K562 (cell line): Measurements from ENCODE around the gene UBE2H. TPM values are rescaled to one million over a fixed set of nuclear protein-coding genes. Genes with fewer than 3 reads are reported as not detected.
A peak's percentile ranks its signal among the peaks of the same experiment; 100 is the strongest.

Source experiments
- CHCHD3 ChIP-seq: fragments of 250-450 bp; sonication (Bioruptor Pico); IDR thresholded peaks from 2 replicates; pipeline ENCODE4 v2.1.2; 2022; ENCODE audit warnings: mild to moderate bottlenecking
- FIP1L1 ChIP-seq: fragments of 200-400 bp; formaldehyde crosslinking; IDR thresholded peaks from 2 replicates; pipeline ENCODE4 v1.6.1; 2018; ENCODE audit warnings: mild to moderate bottlenecking, low read depth, low read length; ENCODE audit not compliant: poor library complexity, severe bottlenecking
- HNRNPL ChIP-seq: fragments of 200-400 bp; formaldehyde crosslinking; IDR thresholded peaks from 2 replicates; pipeline ENCODE4 v1.6.1; 2017; ENCODE audit warnings: low read depth, mild to moderate bottlenecking, low read length
- HSF4 ChIP-seq: fragments of 250-450 bp; sonication (Bioruptor Pico); IDR thresholded peaks from 2 replicates; pipeline ENCODE4 v2.1.2; 2022; ENCODE audit warnings: mild to moderate bottlenecking, moderate library complexity, borderline replicate concordance
- KDM2B ChIP-seq: fragments of 250-450 bp; sonication (Bioruptor Pico); IDR thresholded peaks from 2 replicates; pipeline ENCODE4 v1.8.0; 2021; ENCODE audit warnings: mild to moderate bottlenecking, moderate library complexity
- KLF6 ChIP-seq: fragments of 250-450 bp; sonication (Bioruptor Pico); IDR thresholded peaks from 2 replicates; pipeline ENCODE4 v1.4.0; 2020; ENCODE audit warnings: mild to moderate bottlenecking, moderate library complexity, borderline replicate concordance
- PHF20 ChIP-seq: fragments of 450-650 bp; IDR thresholded peaks from 2 replicates; pipeline ENCODE4 v1.6.1; 2018; ENCODE audit not compliant: partially characterized antibody
- PTRF ChIP-seq: fragments of 450-650 bp; IDR thresholded peaks from 2 replicates; pipeline ENCODE4 v1.6.1; 2016; ENCODE audit warnings: mild to moderate bottlenecking, missing genetic modification characterization, missing compliant biosample characterization
- SP1 ChIP-seq: sonication (generic); formaldehyde crosslinking; IDR thresholded peaks from 2 replicates; pipeline ENCODE4 v1.8.1; 2022; ENCODE audit warnings: mild to moderate bottlenecking, missing genetic modification reagents
- TCF7 ChIP-seq: sonication (generic); IDR thresholded peaks from 2 replicates; pipeline ENCODE4 v1.6.1; 2016; ENCODE audit warnings: antibody characterized with exemption, borderline replicate concordance
- ZBTB17 ChIP-seq: fragments of 450-650 bp; formaldehyde crosslinking; IDR thresholded peaks from 2 replicates; pipeline ENCODE4 v1.4.0; 2020; ENCODE audit warnings: mild to moderate bottlenecking
- polyA plus RNA-seq, 8 experiments: library from polyadenylated mRNA; depleted of rRNA in 4 of 8; stranded (reverse) in 5 of 8; unstranded in 3 of 8; fragments of >200 nt; fragmentation: Nextera tagmentation in 2 of 8; fragmentation: Illumina TruSeq in 1 of 8; extraction: Ambion mirVana in 2 of 8; extraction: Trizol in 1 of 8; gene quantifications; 2 replicates each; pipeline versions ENCODE4 v1.2.1 to v1.2.3, GENCODE V29; 2011 to 2014; ENCODE audit warnings: inconsistent platforms in 1 of 8, missing spikeins in 1 of 8
- total RNA-seq, 7 experiments: library from RNA; depleted of rRNA in 6 of 7; stranded (reverse); fragments of >200 nt in 6 of 7; fragmentation: Illumina TruSeq in 2 of 7; extraction: Trizol in 2 of 7; gene quantifications; 2 replicates each; pipeline versions ENCODE4 v1.2.1 to v1.2.3, GENCODE V29; 2011 to 2021; ENCODE audit warnings: low replicate concordance in 1 of 7
- TF ChIP-seq, protein P1 (sequence below): sonication (generic); formaldehyde crosslinking; IDR thresholded peaks from 2 replicates; pipeline ENCODE4 v1.8.1; 2023; ENCODE audit warnings: mild to moderate bottlenecking, missing genetic modification reagents
- TF ChIP-seq, protein P2 (sequence below): sonication (generic); formaldehyde crosslinking; IDR thresholded peaks from 2 replicates; pipeline ENCODE4 v1.8.0; 2022; ENCODE audit warnings: missing genetic modification reagents, mild to moderate bottlenecking, moderate library complexity, borderline replicate concordance
- TF ChIP-seq, protein P3 (sequence below), 2 experiments: fragments of 450-650 bp; IDR thresholded peaks; 2 replicates each; pipeline ENCODE4 v1.6.1; 2016
- TF ChIP-seq, protein P4 (sequence below): fragments of 200-800 bp; sonication (Bioruptor generic); IDR thresholded peaks from 2 replicates; pipeline ENCODE4 v1.6.1; 2017; ENCODE audit warnings: missing genetic modification characterization, missing compliant biosample characterization
- TF ChIP-seq, protein P5 (sequence below): fragments of 450-650 bp; formaldehyde crosslinking; IDR thresholded peaks from 2 replicates; pipeline ENCODE4 v1.4.0; 2022; ENCODE audit warnings: mild to moderate bottlenecking, moderate library complexity
- TF ChIP-seq, protein P6 (sequence below): fragments of 250-450 bp; sonication (Bioruptor Pico); IDR thresholded peaks from 2 replicates; pipeline ENCODE4 v1.5.0; 2020; ENCODE audit warnings: mild to moderate bottlenecking, borderline replicate concordance

The UBE2H gene
- total and polyA plus RNA-seq, 9 of the 15 experiments (the other 6 are each of a cell fraction or from before 2014, with no cell fraction given): 6.3 to 33.0 (median 13.3) TPM

DNA sequence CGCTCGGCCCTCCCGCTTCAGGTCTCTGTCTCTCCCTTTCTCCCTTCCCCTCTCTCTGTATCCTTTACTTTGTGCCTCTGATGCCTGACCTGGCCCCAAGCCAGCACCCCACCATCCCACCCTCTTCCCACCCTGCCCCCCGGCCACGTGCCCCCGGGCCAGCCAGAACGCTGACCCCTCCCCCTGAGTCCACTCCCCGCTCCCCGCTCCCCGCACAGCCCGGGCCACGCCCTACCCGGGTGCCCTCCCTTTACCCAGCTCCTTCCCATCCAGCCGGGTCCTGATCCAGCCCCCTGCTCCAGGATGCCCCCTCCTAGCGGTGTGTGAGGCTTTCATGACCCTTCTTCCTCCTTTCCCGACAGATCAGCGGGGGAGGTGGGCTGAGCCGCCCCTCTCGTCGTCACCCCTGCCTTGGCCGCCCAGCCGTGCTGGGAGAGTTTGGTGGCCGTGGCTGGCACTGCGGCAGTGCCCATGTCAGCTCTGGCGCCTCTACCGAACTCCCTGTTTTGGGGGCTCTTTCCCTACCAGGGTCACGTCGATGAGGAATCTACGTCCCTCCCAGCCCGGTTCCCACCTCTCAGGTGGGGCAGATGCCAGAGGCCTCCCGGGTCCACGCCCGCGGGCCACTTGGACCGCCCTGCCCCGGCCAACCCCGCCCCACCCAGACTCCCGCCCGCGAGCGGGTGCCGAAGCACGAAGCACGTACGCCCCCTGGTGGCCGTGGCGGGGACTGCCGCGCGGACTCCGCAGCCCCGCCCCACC is 127.4 kb downstream of the UBE2H start (continued):
- TF ChIP-seq, protein P1, sequence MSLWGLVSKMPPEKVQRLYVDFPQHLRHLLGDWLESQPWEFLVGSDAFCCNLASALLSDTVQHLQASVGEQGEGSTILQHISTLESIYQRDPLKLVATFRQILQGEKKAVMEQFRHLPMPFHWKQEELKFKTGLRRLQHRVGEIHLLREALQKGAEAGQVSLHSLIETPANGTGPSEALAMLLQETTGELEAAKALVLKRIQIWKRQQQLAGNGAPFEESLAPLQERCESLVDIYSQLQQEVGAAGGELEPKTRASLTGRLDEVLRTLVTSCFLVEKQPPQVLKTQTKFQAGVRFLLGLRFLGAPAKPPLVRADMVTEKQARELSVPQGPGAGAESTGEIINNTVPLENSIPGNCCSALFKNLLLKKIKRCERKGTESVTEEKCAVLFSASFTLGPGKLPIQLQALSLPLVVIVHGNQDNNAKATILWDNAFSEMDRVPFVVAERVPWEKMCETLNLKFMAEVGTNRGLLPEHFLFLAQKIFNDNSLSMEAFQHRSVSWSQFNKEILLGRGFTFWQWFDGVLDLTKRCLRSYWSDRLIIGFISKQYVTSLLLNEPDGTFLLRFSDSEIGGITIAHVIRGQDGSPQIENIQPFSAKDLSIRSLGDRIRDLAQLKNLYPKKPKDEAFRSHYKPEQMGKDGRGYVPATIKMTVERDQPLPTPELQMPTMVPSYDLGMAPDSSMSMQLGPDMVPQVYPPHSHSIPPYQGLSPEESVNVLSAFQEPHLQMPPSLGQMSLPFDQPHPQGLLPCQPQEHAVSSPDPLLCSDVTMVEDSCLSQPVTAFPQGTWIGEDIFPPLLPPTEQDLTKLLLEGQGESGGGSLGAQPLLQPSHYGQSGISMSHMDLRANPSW (CRISPR knock-in tag): no peak
- TF ChIP-seq TCF7 (no peak), PHF20 (no peak), FIP1L1 (no peak), HNRNPL (peak; percentile 95), PTRF (tag) (no peak), CHCHD3 (no peak), HSF4 (no peak), SP1 (no peak), KLF6 (CRISPR knock-in tag) (no peak), KDM2B (CRISPR knock-in tag) (no peak), ZBTB17 (no peak)
- TF ChIP-seq, protein P2, sequence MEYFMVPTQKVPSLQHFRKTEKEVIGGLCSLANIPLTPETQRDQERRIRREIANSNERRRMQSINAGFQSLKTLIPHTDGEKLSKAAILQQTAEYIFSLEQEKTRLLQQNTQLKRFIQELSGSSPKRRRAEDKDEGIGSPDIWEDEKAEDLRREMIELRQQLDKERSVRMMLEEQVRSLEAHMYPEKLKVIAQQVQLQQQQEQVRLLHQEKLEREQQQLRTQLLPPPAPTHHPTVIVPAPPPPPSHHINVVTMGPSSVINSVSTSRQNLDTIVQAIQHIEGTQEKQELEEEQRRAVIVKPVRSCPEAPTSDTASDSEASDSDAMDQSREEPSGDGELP (CRISPR knock-in tag): peak; percentile 63
- TF ChIP-seq, protein P3, sequence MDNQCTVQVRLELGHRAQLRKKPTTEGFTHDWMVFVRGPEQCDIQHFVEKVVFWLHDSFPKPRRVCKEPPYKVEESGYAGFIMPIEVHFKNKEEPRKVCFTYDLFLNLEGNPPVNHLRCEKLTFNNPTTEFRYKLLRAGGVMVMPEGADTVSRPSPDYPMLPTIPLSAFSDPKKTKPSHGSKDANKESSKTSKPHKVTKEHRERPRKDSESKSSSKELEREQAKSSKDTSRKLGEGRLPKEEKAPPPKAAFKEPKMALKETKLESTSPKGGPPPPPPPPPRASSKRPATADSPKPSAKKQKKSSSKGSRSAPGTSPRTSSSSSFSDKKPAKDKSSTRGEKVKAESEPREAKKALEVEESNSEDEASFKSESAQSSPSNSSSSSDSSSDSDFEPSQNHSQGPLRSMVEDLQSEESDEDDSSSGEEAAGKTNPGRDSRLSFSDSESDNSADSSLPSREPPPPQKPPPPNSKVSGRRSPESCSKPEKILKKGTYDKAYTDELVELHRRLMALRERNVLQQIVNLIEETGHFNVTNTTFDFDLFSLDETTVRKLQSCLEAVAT (IDR thresholded peaks at IDR 0.05): no peak
- TF ChIP-seq, protein P4, sequence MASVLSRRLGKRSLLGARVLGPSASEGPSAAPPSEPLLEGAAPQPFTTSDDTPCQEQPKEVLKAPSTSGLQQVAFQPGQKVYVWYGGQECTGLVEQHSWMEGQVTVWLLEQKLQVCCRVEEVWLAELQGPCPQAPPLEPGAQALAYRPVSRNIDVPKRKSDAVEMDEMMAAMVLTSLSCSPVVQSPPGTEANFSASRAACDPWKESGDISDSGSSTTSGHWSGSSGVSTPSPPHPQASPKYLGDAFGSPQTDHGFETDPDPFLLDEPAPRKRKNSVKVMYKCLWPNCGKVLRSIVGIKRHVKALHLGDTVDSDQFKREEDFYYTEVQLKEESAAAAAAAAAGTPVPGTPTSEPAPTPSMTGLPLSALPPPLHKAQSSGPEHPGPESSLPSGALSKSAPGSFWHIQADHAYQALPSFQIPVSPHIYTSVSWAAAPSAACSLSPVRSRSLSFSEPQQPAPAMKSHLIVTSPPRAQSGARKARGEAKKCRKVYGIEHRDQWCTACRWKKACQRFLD (CRISPR knock-in tag): no peak
- TF ChIP-seq, protein P5, sequence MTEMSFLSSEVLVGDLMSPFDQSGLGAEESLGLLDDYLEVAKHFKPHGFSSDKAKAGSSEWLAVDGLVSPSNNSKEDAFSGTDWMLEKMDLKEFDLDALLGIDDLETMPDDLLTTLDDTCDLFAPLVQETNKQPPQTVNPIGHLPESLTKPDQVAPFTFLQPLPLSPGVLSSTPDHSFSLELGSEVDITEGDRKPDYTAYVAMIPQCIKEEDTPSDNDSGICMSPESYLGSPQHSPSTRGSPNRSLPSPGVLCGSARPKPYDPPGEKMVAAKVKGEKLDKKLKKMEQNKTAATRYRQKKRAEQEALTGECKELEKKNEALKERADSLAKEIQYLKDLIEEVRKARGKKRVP (CRISPR knock-in tag): no peak
- TF ChIP-seq, protein P6, sequence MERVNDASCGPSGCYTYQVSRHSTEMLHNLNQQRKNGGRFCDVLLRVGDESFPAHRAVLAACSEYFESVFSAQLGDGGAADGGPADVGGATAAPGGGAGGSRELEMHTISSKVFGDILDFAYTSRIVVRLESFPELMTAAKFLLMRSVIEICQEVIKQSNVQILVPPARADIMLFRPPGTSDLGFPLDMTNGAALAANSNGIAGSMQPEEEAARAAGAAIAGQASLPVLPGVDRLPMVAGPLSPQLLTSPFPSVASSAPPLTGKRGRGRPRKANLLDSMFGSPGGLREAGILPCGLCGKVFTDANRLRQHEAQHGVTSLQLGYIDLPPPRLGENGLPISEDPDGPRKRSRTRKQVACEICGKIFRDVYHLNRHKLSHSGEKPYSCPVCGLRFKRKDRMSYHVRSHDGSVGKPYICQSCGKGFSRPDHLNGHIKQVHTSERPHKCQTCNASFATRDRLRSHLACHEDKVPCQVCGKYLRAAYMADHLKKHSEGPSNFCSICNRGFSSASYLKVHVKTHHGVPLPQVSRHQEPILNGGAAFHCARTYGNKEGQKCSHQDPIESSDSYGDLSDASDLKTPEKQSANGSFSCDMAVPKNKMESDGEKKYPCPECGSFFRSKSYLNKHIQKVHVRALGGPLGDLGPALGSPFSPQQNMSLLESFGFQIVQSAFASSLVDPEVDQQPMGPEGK (CRISPR knock-in tag): no peak
